ENCODE results near the gene LCE1B. TPM values are rescaled to one million over a fixed set of nuclear protein-coding genes. Genes with fewer than 3 reads are reported as not detected.

LCE1B gene
- not detected in 2 replicates for total RNA-seq (2022)
- Bru-seq, nascent RNA, result not detected
- not detected for BruChase-seq, experiment 1, labeled RNA remaining after a 2-hour chase
- not detected for BruChase-seq, experiment 2, labeled RNA remaining after a 6-hour chase
- long read RNA-seq, result 0 reads

GRCh38 chr1:152811671-152812070 lies at the start of gene LCE1B:
Gene LCE1B, plus strand, starts transcription at chr1:152811971. Its CDS starts 476 bp downstream, at chr1:152812447.
- POLR2A ChIA-PET, result no interaction called here
- no TSS peak for BruUV-seq (replicated peaks)

GRCh38 chr1:152768847-152769533 lies 42.8 kb upstream of the LCE1B start:
- no TSS peak for BruUV-seq (replicated peaks)
- no peaks in the 10 kb centered on the region for H3K36me3 Mint-ChIP-seq (ENCODE audit: insufficient read depth, unreplicated experiment)
- H3K9me3 Mint-ChIP-seq (ENCODE audit: unreplicated experiment), result no peaks in the 10 kb centered on the region
- H3K27ac Mint-ChIP-seq (ENCODE audit: unreplicated experiment), result no peak overlapping the region
- H3K36me3 ChIP-seq (ENCODE audit: control insufficient read depth, insufficient read depth, low read length), result no peaks in the 10 kb centered on the region
- peaks cover 13% of the 10 kb centered on the region for H3K27me3 Mint-ChIP-seq (ENCODE audit: insufficient read depth, unreplicated experiment)
- CTCF ChIA-PET, result no interaction called here
- no peak for DNase-seq
- POLR2A ChIA-PET, result no interaction called here
- TF ChIP-seq CTCF (IDR thresholded peaks at IDR 0.05; ENCODE audit: insufficient read depth in 1 of 2, low read depth in 1 of 2, low read length in 1 of 2, severe bottlenecking in 1 of 2, unreplicated experiment in 1 of 2), result no peak
- no peaks in the 10 kb centered on the region for H3K9me3 ChIP-seq
- no peak overlapping the region for H3K4me3 Mint-ChIP-seq (ENCODE audit: unreplicated experiment)
- no peaks in the 10 kb centered on the region for H3K4me1 Mint-ChIP-seq (ENCODE audit: low read depth, unreplicated experiment)
- no peaks in the 10 kb centered on the region; the same call in 1 of the 2 replicates for H3K27me3 ChIP-seq (replicated peaks; ENCODE audit: control insufficient read depth, insufficient read depth, low read length)
- H3K4me1 ChIP-seq, result no peaks in the 10 kb centered on the region
- intact Hi-C loops (cut with micrococcal nuclease; ENCODE audit: unreplicated experiment), result no loop called here
- no peak overlapping the region for H3K4me3 ChIP-seq (ENCODE audit: low read depth, low read length)

More at GRCh38 chr1:152811671-152812070, at the start of gene LCE1B:
- CTCF ChIA-PET, result no interaction called here
- Histone ChIP-seq H3K4me3 (ENCODE audit: low read depth, low read length) (no peak within 1 kb of the TSS), H3K9me3 (no peaks in the 10 kb centered on the region), H3K27me3 (replicated peaks; ENCODE audit: control insufficient read depth, insufficient read depth, low read length) (no peaks in the 10 kb centered on the region), H3K4me1 (no peaks in the 10 kb centered on the region), H3K36me3 (ENCODE audit: control insufficient read depth, insufficient read depth, low read length) (no peaks in the 10 kb centered on the region)
- Mint-ChIP-seq H3K27me3 (ENCODE audit: insufficient read depth, unreplicated experiment) (peaks cover 13% of the 10 kb centered on the region), H3K36me3 (ENCODE audit: insufficient read depth, unreplicated experiment) (no peaks in the 10 kb centered on the region), H3K27ac (ENCODE audit: unreplicated experiment) (no peak within 1 kb of the TSS), H3K4me3 (ENCODE audit: unreplicated experiment) (no peak within 1 kb of the TSS), H3K9me3 (ENCODE audit: unreplicated experiment) (no peaks in the 10 kb centered on the region), H3K4me1 (ENCODE audit: low read depth, unreplicated experiment) (no peaks in the 10 kb centered on the region)
- TF ChIP-seq CTCF (IDR thresholded peaks at IDR 0.05; ENCODE audit: insufficient read depth in 1 of 2, low read depth in 1 of 2, low read length in 1 of 2, severe bottlenecking in 1 of 2, unreplicated experiment in 1 of 2), result no peak
- DNase-seq, result no peak
- intact Hi-C loops (cut with micrococcal nuclease; ENCODE audit: unreplicated experiment), result no loop called here

GRCh38 chr1:152770411-152770810 lies 41.4 kb upstream of the LCE1B start:
- H3K36me3 ChIP-seq (ENCODE audit: control insufficient read depth, insufficient read depth, low read length), result no peaks in the 10 kb centered on the region
- intact Hi-C loops (cut with micrococcal nuclease; ENCODE audit: unreplicated experiment), result no loop called here
- ChIA-PET CTCF (no interaction called here), POLR2A (no interaction called here)
- Mint-ChIP-seq H3K4me3 (ENCODE audit: unreplicated experiment) (no peak overlapping the region), H3K9me3 (ENCODE audit: unreplicated experiment) (no peaks in the 10 kb centered on the region), H3K4me1 (ENCODE audit: low read depth, unreplicated experiment) (no peaks in the 10 kb centered on the region), H3K27me3 (ENCODE audit: insufficient read depth, unreplicated experiment) (peaks cover 17% of the 10 kb centered on the region), H3K36me3 (ENCODE audit: insufficient read depth, unreplicated experiment) (no peaks in the 10 kb centered on the region), H3K27ac (ENCODE audit: unreplicated experiment) (no peak overlapping the region)
- no TSS peak for BruUV-seq (replicated peaks)
- DNase-seq, result no peak
- H3K4me3 ChIP-seq (ENCODE audit: low read depth, low read length), result no peak overlapping the region
- TF ChIP-seq CTCF (IDR thresholded peaks at IDR 0.05; ENCODE audit: insufficient read depth in 1 of 2, low read depth in 1 of 2, low read length in 1 of 2, severe bottlenecking in 1 of 2, unreplicated experiment in 1 of 2), result no peak
- no peaks in the 10 kb centered on the region for H3K4me1 ChIP-seq
- H3K27me3 ChIP-seq (replicated peaks; ENCODE audit: control insufficient read depth, insufficient read depth, low read length), result no peaks in the 10 kb centered on the region; the same call in 1 of the 2 replicates
- no peaks in the 10 kb centered on the region for H3K9me3 ChIP-seq
